ENCODE data around the gene C10orf71.

The C10orf71 gene

GRCh38 chr10:49360271-49361177 lies 61.6 kb downstream of the C10orf71 start:
- H4K20me1 ChIP-seq (ENCODE audit: insufficient read depth, low read length) = no peaks in the 10 kb centered on the region
- H3K9ac ChIP-seq (ENCODE audit: low read length) = no peak overlapping the region
- H3K4me3 ChIP-seq (ENCODE audit: low read depth, low read length, poor library complexity, severe bottlenecking) = no peak overlapping the region
- no peak for TF ChIP-seq CTCF (IDR thresholded peaks at IDR 0.05; ENCODE audit: low read length)
- H3K9me3 ChIP-seq (ENCODE audit: low read length) = no peaks in the 10 kb centered on the region
- no peak overlapping the region for H2AFZ ChIP-seq (ENCODE audit: low read length)
- no peaks in the 10 kb centered on the region for H3K36me3 ChIP-seq (ENCODE audit: insufficient read depth, low read length)
- H3F3A ChIP-seq (ENCODE audit: insufficient read depth, low read length) = no peaks in the 10 kb centered on the region
- no peak overlapping the region for H3K27ac ChIP-seq (ENCODE audit: low read depth, low read length, poor library complexity, severe bottlenecking)
- H3K4me1 ChIP-seq (ENCODE audit: insufficient read depth, low read length, severe bottlenecking) = no peaks in the 10 kb centered on the region
- no peaks in the 10 kb centered on the region for H3K79me2 ChIP-seq (ENCODE audit: insufficient read depth, low read length)
- no peaks in the 10 kb centered on the region for H3K27me3 ChIP-seq (ENCODE audit: insufficient read depth, low read length)
- no peaks in the 10 kb centered on the region for H3K9me2 ChIP-seq (ENCODE audit: low read depth, low read length)
- no peak overlapping the region for H3K4me2 ChIP-seq (ENCODE audit: low read length)

GRCh38 chr10:49361178-49361554 lies 62.2 kb downstream of the C10orf71 start:
- H3K9me3 ChIP-seq (ENCODE audit: low read length) = no peaks in the 10 kb centered on the region
- H4K20me1 ChIP-seq (ENCODE audit: insufficient read depth, low read length) = no peaks in the 10 kb centered on the region
- no peak overlapping the region for H2AFZ ChIP-seq (ENCODE audit: low read length)
- no peak overlapping the region for H3K4me2 ChIP-seq (ENCODE audit: low read length)
- no peak for TF ChIP-seq EZH2 (IDR thresholded peaks at IDR 0.05; ENCODE audit: borderline replicate concordance, low read length)
- no peak for TF ChIP-seq CTCF (IDR thresholded peaks at IDR 0.05; ENCODE audit: low read length)
- H3K27me3 ChIP-seq (ENCODE audit: insufficient read depth, low read length) = no peaks in the 10 kb centered on the region
- H3K4me1 ChIP-seq (ENCODE audit: insufficient read depth, low read length, severe bottlenecking) = no peaks in the 10 kb centered on the region
- H3K9ac ChIP-seq (ENCODE audit: low read length) = no peak overlapping the region
- H3K79me2 ChIP-seq (ENCODE audit: insufficient read depth, low read length) = no peaks in the 10 kb centered on the region
- H3K27ac ChIP-seq (ENCODE audit: low read depth, low read length, poor library complexity, severe bottlenecking) = no peak overlapping the region
- no peaks in the 10 kb centered on the region for H3K9me2 ChIP-seq (ENCODE audit: low read depth, low read length)
- no peaks in the 10 kb centered on the region for H3K36me3 ChIP-seq (ENCODE audit: insufficient read depth, low read length)
- H3K4me3 ChIP-seq (ENCODE audit: low read depth, low read length, poor library complexity, severe bottlenecking) = no peak overlapping the region
- no peaks in the 10 kb centered on the region for H3F3A ChIP-seq (ENCODE audit: insufficient read depth, low read length)

- Histone ChIP-seq H3K4me3 (ENCODE audit: low read depth, low read length, poor library complexity, severe bottlenecking) (no peak overlapping the region), H3K36me3 (ENCODE audit: insufficient read depth, low read length) (no peaks in the 10 kb centered on the region), H3F3A (ENCODE audit: insufficient read depth, low read length) (no peaks in the 10 kb centered on the region), H3K27ac (ENCODE audit: low read depth, low read length, poor library complexity, severe bottlenecking) (no peak overlapping the region), H3K4me1 (ENCODE audit: insufficient read depth, low read length, severe bottlenecking) (no peaks in the 10 kb centered on the region), H2AFZ (ENCODE audit: low read length) (no peak overlapping the region), H3K79me2 (ENCODE audit: insufficient read depth, low read length) (no peaks in the 10 kb centered on the region), H4K20me1 (ENCODE audit: insufficient read depth, low read length) (no peaks in the 10 kb centered on the region), H3K9ac (ENCODE audit: low read length) (no peak overlapping the region), H3K27me3 (ENCODE audit: insufficient read depth, low read length) (no peaks in the 10 kb centered on the region), H3K9me2 (ENCODE audit: low read depth, low read length) (no peaks in the 10 kb centered on the region), H3K9me3 (ENCODE audit: low read length) (no peaks in the 10 kb centered on the region), H3K4me2 (ENCODE audit: low read length) (no peak overlapping the region)
- no peak for TF ChIP-seq CTCF (IDR thresholded peaks at IDR 0.05; ENCODE audit: low read length)
- no peak for TF ChIP-seq EZH2 (IDR thresholded peaks at IDR 0.05; ENCODE audit: borderline replicate concordance, low read length)
Measured at GRCh38 chr10:49361735-49362568, 63.0 kb downstream of the C10orf71 start.

All from OCI-LY1 (cell line).